Measurements from ENCODE around the gene HYDIN. TPM values are rescaled to one million over a fixed set of nuclear protein-coding genes. Genes with fewer than 3 reads are reported as not detected.
"Not testable (repeated sequence)": the region's sequence is repeated elsewhere in the genome, so short reads cannot be mapped to it uniquely, and the experiment has no call there.

Gene HYDIN
- total and polyA plus RNA-seq, 12 donors = 0.04 to 3.1 (median 1.8) TPM

- H3K36me3 ChIP-seq; H3K9me3 ChIP-seq; H3K4me3 ChIP-seq; H3K27ac ChIP-seq; intact Hi-C loops (cut with DNase I); ATAC-seq; DNase-seq; H3K4me1 ChIP-seq; H3K27me3 ChIP-seq: not testable (repeated sequence)
- WGBS, 2 donors = no CpG with 5 or more reads among the region's 1 CpG
These were observed 354.1 kb downstream of the HYDIN start for GRCh38 chr16:70876442-70876841.

GRCh38 chr16:70864698-70865097, 365.8 kb downstream of the HYDIN start:
- H3K9me3 ChIP-seq; H3K4me3 ChIP-seq; intact Hi-C loops (cut with DNase I); ATAC-seq; H3K27ac ChIP-seq; H3K4me1 ChIP-seq; DNase-seq; H3K27me3 ChIP-seq; H3K36me3 ChIP-seq: not testable (repeated sequence)
- 56 to 59% methylated on average over 5 of the region's 5 CpGs for WGBS, 2 donors

GRCh38 chr16:70861996-70862395, 368.5 kb downstream of the HYDIN start:
- WGBS, 2 donors = 31 to 41% methylated on average over 7 of the region's 9 CpGs
- H3K4me3 ChIP-seq; H3K4me1 ChIP-seq; H3K27me3 ChIP-seq; DNase-seq; H3K27ac ChIP-seq; H3K36me3 ChIP-seq; ATAC-seq; intact Hi-C loops (cut with DNase I); H3K9me3 ChIP-seq: not testable (repeated sequence)

GRCh38 chr16:70851299-70851698, 379.2 kb downstream of the HYDIN start:
- H3K27me3 ChIP-seq; H3K4me3 ChIP-seq; DNase-seq; intact Hi-C loops (cut with DNase I); H3K4me1 ChIP-seq; H3K9me3 ChIP-seq; H3K36me3 ChIP-seq; H3K27ac ChIP-seq; ATAC-seq: not testable (repeated sequence)
- WGBS, 2 donors = 65% methylated on average over 4 of the region's 4 CpGs

- H3K9me3 ChIP-seq; H3K27ac ChIP-seq; H3K4me3 ChIP-seq; H3K36me3 ChIP-seq; DNase-seq; H3K4me1 ChIP-seq; H3K27me3 ChIP-seq; intact Hi-C loops (cut with DNase I): not testable (repeated sequence)
- ATAC-seq = peak in 1 of 8 donors; percentile 17
- 55 to 71% methylated on average over 1 of the region's 4 CpGs for WGBS, 2 donors
These were observed 406.9 kb downstream of the HYDIN start for GRCh38 chr16:70823498-70824118.

DNA sequence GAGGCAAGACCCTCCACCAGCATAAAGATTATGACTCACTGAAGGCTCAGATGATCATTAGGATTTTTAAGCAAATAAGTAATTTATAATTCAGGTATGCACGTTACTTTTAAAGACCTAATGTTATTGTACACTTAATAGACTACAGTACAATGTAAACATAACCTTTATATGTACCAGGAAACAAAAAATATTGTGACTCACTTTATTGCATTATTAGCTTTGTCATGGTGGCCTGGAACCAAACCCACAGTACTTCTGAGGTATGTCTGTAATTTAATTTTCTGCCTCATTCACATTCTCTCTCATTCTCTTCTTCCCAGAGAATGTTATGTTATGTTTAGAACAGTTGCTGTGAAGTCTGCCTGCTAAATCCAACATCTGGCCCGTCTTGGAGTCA, 407.8 kb downstream of the HYDIN start:
- H3K4me3 ChIP-seq; ATAC-seq; intact Hi-C loops (cut with DNase I); H3K27ac ChIP-seq; H3K9me3 ChIP-seq; H3K27me3 ChIP-seq; H3K36me3 ChIP-seq; DNase-seq; H3K4me1 ChIP-seq: not testable (repeated sequence)
- WGBS, 2 donors = 27 to 55% methylated on average over 1 of the region's 2 CpGs

GRCh38 chr16:70818088-70818487, 412.4 kb downstream of the HYDIN start:
- intact Hi-C loops (cut with DNase I); H3K27me3 ChIP-seq; H3K27ac ChIP-seq; DNase-seq; H3K4me3 ChIP-seq; H3K9me3 ChIP-seq; H3K4me1 ChIP-seq; H3K36me3 ChIP-seq; ATAC-seq: not testable (repeated sequence)
- WGBS, 2 donors = 84% methylated on average over 9 to 11 of the region's 13 CpGs

DNA sequence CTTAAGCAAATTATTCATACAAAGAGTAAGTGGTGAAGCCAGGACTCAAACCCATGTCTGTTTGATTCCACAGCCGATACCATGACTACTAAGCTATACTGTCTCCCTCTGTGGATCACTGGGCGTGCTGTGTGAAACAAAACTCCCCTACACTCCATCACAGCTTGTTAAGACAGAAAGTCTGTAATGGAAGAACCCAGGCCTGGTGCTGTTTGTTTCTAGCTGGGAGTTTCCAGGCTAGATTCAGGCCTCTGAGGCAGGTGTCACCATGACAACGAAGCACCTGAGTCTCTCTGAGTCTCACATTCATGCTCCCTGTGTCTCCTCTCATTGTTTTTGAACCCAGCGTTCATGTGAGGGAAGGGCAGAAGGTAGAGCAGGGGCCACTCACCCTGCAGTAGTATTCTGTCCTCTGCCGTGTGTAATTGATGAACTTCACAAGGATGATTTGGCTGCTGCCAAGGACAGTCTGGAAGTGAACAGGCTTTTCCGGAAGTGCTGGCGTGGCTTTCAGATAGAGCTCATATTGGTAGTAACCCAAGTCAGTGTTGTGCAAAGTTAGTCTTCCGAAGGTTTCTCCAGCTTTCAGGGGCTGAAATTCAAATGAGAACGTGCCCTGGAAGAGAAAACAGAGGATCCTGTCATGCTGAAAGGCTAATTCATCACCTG, 421.0 kb downstream of the HYDIN start:
- H3K4me3 ChIP-seq = no peak overlapping the region
- no peaks in the 10 kb centered on the region for H3K36me3 ChIP-seq
- no peak overlapping the region for H3K27ac ChIP-seq
- peaks cover 0 to 2% (median 0%) of the 10 kb centered on the region in 11 donors for H3K9me3 ChIP-seq
- intact Hi-C loops (cut with DNase I) = no loop called here
- TF ChIP-seq, protein P1, sequence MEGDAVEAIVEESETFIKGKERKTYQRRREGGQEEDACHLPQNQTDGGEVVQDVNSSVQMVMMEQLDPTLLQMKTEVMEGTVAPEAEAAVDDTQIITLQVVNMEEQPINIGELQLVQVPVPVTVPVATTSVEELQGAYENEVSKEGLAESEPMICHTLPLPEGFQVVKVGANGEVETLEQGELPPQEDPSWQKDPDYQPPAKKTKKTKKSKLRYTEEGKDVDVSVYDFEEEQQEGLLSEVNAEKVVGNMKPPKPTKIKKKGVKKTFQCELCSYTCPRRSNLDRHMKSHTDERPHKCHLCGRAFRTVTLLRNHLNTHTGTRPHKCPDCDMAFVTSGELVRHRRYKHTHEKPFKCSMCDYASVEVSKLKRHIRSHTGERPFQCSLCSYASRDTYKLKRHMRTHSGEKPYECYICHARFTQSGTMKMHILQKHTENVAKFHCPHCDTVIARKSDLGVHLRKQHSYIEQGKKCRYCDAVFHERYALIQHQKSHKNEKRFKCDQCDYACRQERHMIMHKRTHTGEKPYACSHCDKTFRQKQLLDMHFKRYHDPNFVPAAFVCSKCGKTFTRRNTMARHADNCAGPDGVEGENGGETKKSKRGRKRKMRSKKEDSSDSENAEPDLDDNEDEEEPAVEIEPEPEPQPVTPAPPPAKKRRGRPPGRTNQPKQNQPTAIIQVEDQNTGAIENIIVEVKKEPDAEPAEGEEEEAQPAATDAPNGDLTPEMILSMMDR (IDR thresholded peaks at IDR 0.05) = no peak
- peaks cover 0 to 42% (median 28%) of the 10 kb centered on the region in 7 donors for H3K27me3 ChIP-seq
- no peak for DNase-seq
- ATAC-seq = no peak
- H3K4me1 ChIP-seq = no peaks in the 10 kb centered on the region
- 66 to 72% methylated on average over 9 of the region's 9 CpGs for WGBS, 2 donors
